Mesenchymal stem cell (in vitro differentiated cells and primary cell): ENCODE measurements around the gene EMP3.
A peak's percentile ranks its signal among the peaks of the same experiment; 100 is the strongest.

Source experiments
- DNase-seq: peaks from one replicate; pipeline ENCODE4 v3.0.0-alpha.2; 2013
- H2AFZ ChIP-seq: one replicate; pipeline ENCODE4 v1.6.1; 2013; ENCODE audit warnings: low read depth, mild to moderate bottlenecking, control low read depth, inconsistent platforms, low read length, moderate library complexity
- H2AK5ac ChIP-seq: 2 replicates; pipeline ENCODE4 v1.6.1; 2013; ENCODE audit warnings: low read length, moderate library complexity, mild to moderate bottlenecking, inconsistent platforms; ENCODE audit not compliant: severe bottlenecking
- H2BK120ac ChIP-seq: one replicate; pipeline ENCODE4 v1.6.1; 2013; ENCODE audit warnings: low read depth, mild to moderate bottlenecking, inconsistent platforms, low read length, moderate library complexity
- H2BK12ac ChIP-seq, 2 experiments: one replicate each; pipeline ENCODE4 v1.6.1; 2013; ENCODE audit warnings: inconsistent platforms in 2 of 2, low read length in 2 of 2, mild to moderate bottlenecking in 2 of 2, moderate library complexity in 2 of 2, control low read depth in 1 of 2
- H2BK15ac ChIP-seq: one replicate; pipeline ENCODE4 v1.6.1; 2013; ENCODE audit warnings: mild to moderate bottlenecking, low read depth, inconsistent platforms; ENCODE audit not compliant: poor library complexity, severe bottlenecking
- H2BK5ac ChIP-seq: 2 replicates; pipeline ENCODE4 v1.6.1; 2013; ENCODE audit warnings: low read depth, mild to moderate bottlenecking, low read length, control low read depth, inconsistent platforms; ENCODE audit not compliant: poor library complexity, severe bottlenecking
- H3K14ac ChIP-seq, 2 experiments: one replicate each; pipeline ENCODE4 v1.6.1; 2013; ENCODE audit warnings: inconsistent platforms in 2 of 2, low read length in 2 of 2, control low read depth in 1 of 2, mild to moderate bottlenecking in 1 of 2, moderate library complexity in 1 of 2
- H3K18ac ChIP-seq, 2 experiments: one replicate each; pipeline ENCODE4 v1.6.1; 2013; ENCODE audit warnings: inconsistent platforms in 2 of 2, low read length in 2 of 2, control low read depth in 1 of 2, low read depth in 1 of 2, mild to moderate bottlenecking in 1 of 2
- H3K23ac ChIP-seq, 2 experiments: one replicate each; pipeline ENCODE4 v1.6.1; 2013; ENCODE audit warnings: inconsistent platforms in 2 of 2, low read length in 2 of 2, mild to moderate bottlenecking in 2 of 2, moderate library complexity in 2 of 2, control low read depth in 1 of 2
- H3K27ac ChIP-seq: 2 replicates; pipeline ENCODE4 v1.5.1; 2013; ENCODE audit warnings: mild to moderate bottlenecking, moderate library complexity, low read length, control low read depth, inconsistent platforms; ENCODE audit not compliant: poor library complexity, severe bottlenecking
- H3K27me3 ChIP-seq, 2 experiments: 2 replicates each; pipeline versions ENCODE4 v1.6.1 to v1.7.0; 2013; ENCODE audit warnings: low read length in 2 of 2, mild to moderate bottlenecking in 2 of 2, moderate library complexity in 2 of 2, control low read depth in 1 of 2, inconsistent platforms in 1 of 2; ENCODE audit not compliant: control insufficient read depth in 1 of 2, insufficient read depth in 1 of 2
- H3K36me3 ChIP-seq, 2 experiments: 2 replicates each; pipeline versions ENCODE4 v1.6.1 to v1.7.0; 2013; ENCODE audit warnings: low read length in 2 of 2, control low read depth in 1 of 2, inconsistent platforms in 1 of 2, low read depth in 1 of 2, mild to moderate bottlenecking in 1 of 2; ENCODE audit not compliant: insufficient read depth in 2 of 2, control insufficient read depth in 1 of 2
- H3K4ac ChIP-seq, 2 experiments: one replicate each; pipeline ENCODE4 v1.6.1; 2013; ENCODE audit warnings: inconsistent platforms in 2 of 2, low read length in 2 of 2, mild to moderate bottlenecking in 2 of 2, moderate library complexity in 2 of 2, control low read depth in 1 of 2, low read depth in 1 of 2
- H3K4me1 ChIP-seq: 2 replicates; pipeline ENCODE4 v1.6.1; 2013; ENCODE audit warnings: low read depth, low read length, control low read depth; ENCODE audit not compliant: control insufficient read depth, insufficient read depth
- H3K4me2 ChIP-seq: 2 replicates; pipeline ENCODE4 v1.6.1; 2013; ENCODE audit warnings: low read length, mild to moderate bottlenecking, inconsistent platforms; ENCODE audit not compliant: poor library complexity, severe bottlenecking
- H3K4me3 ChIP-seq, 2 experiments: 2 replicates each; pipeline versions ENCODE4 v1.5.1 to v1.7.0; 2013; ENCODE audit warnings: low read length in 2 of 2, mild to moderate bottlenecking in 2 of 2, control low read depth in 1 of 2, low read depth in 1 of 2; ENCODE audit not compliant: insufficient read depth in 1 of 2
- H3K79me1 ChIP-seq: replicated peaks from 2 replicates; pipeline ENCODE4 v1.6.1; 2013; ENCODE audit warnings: mild to moderate bottlenecking, control low read depth, low read length, inconsistent platforms; ENCODE audit not compliant: poor library complexity, severe bottlenecking
- H3K9ac ChIP-seq: 2 replicates; pipeline ENCODE4 v1.7.0; 2013; ENCODE audit warnings: mild to moderate bottlenecking, low read length, moderate library complexity
- H3K9me3 ChIP-seq: 2 replicates; pipeline ENCODE4 v1.7.0; 2013; ENCODE audit warnings: mild to moderate bottlenecking, low read length; ENCODE audit not compliant: control insufficient read depth
- H4K8ac ChIP-seq: one replicate; pipeline ENCODE4 v1.6.1; 2013; ENCODE audit warnings: inconsistent platforms, mild to moderate bottlenecking, low read length, moderate library complexity
- H4K91ac ChIP-seq: one replicate; pipeline ENCODE4 v1.6.1; 2013; ENCODE audit warnings: mild to moderate bottlenecking, low read length, inconsistent platforms
- WGBS: methylation state at CpG from one replicate; pipeline ENCODE4 v1.1.7; 2013; ENCODE audit warnings: mixed read lengths; 5-methylcytosine and 5-hydroxymethylcytosine counted together

Gene EMP3

DNA sequence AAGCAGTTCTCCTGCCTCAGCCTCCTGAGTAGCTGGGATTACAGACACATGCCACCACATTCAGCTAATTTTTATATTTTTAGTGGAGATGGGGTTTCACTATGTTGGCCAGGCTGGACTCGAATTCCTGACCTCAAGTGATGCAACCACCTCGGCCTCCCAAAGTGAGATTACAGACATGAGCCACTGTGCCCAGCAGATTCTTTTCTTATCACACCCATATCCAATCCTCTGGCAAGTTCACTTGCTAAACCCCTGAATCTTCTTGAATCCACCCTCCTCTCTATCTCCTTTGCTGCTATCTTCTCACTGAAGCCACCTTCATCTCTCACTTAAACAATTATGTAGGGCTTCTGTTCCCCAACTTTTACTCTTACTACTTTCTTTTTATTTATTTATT lies 20.8 kb downstream of the EMP3 start:
- H2AFZ ChIP-seq, result no peak overlapping the region
- no peak overlapping the region for H3K4me2 ChIP-seq
- H3K4me3 ChIP-seq, result no peak overlapping the region
- H3K9ac ChIP-seq, result no peak overlapping the region
- H4K91ac ChIP-seq, result no peak overlapping the region
- H3K9me3 ChIP-seq, result no peaks in the 10 kb centered on the region
- H3K79me1 ChIP-seq, result no peaks in the 10 kb centered on the region
- no peak overlapping the region for H3K18ac ChIP-seq
- H2BK15ac ChIP-seq, result no peak overlapping the region
- H3K27me3 ChIP-seq, result no peaks in the 10 kb centered on the region
- H2BK120ac ChIP-seq, result no peak overlapping the region
- no peak overlapping the region for H3K23ac ChIP-seq
- H3K4me1 ChIP-seq, result peaks cover 9% of the 10 kb centered on the region
- H3K14ac ChIP-seq, result no peak overlapping the region
- DNase-seq, result no peak
- 96% methylated on average over 2 of the region's 2 CpGs for WGBS
- H3K36me3 ChIP-seq, result peaks cover 3 to 10% of the 10 kb centered on the region in 2 experiments
- no peak overlapping the region for H2AK5ac ChIP-seq
- H3K27ac ChIP-seq, result no peak overlapping the region
- H2BK5ac ChIP-seq, result no peak overlapping the region
- H2BK12ac ChIP-seq, result no peak overlapping the region
- H3K4ac ChIP-seq, result no peak overlapping the region
- no peak overlapping the region for H4K8ac ChIP-seq

- WGBS, result 90% methylated on average over 5 of the region's 5 CpGs
- H3K9ac ChIP-seq, result no peak overlapping the region
- no peak overlapping the region for H3K18ac ChIP-seq
- no peak overlapping the region for H3K27ac ChIP-seq
- H3K4me3 ChIP-seq, result no peak overlapping the region
- H4K8ac ChIP-seq, result no peak overlapping the region
- no peak overlapping the region for H2BK120ac ChIP-seq
- no peak overlapping the region for H2AK5ac ChIP-seq
- H3K14ac ChIP-seq, result no peak overlapping the region
- no peak overlapping the region for H3K23ac ChIP-seq
- H3K36me3 ChIP-seq, result no peaks in the 10 kb centered on the region
- no peaks in the 10 kb centered on the region for H3K9me3 ChIP-seq
- no peak overlapping the region for H2BK15ac ChIP-seq
- no peak overlapping the region for H2BK12ac ChIP-seq
- H3K4me1 ChIP-seq, result peaks cover 2% of the 10 kb centered on the region
- H3K4ac ChIP-seq, result no peak overlapping the region
- DNase-seq, result no peak
- H4K91ac ChIP-seq, result peak overlapping the region; percentile 18
- H2AFZ ChIP-seq, result no peak overlapping the region
- no peak overlapping the region for H2BK5ac ChIP-seq
- no peaks in the 10 kb centered on the region for H3K27me3 ChIP-seq
- H3K79me1 ChIP-seq, result no peaks in the 10 kb centered on the region
- no peak overlapping the region for H3K4me2 ChIP-seq
Measured at GRCh38 chr19:48348045-48348444, 22.7 kb downstream of the EMP3 start.

- Histone ChIP-seq H2AFZ (no peak overlapping the region), H3K4ac (no peak overlapping the region), H4K8ac (no peak overlapping the region), H3K4me2 (no peak overlapping the region), H3K9me3 (no peaks in the 10 kb centered on the region), H3K14ac (no peak overlapping the region), H3K27ac (no peak overlapping the region), H2BK120ac (no peak overlapping the region), H3K23ac (no peak overlapping the region), H3K4me1 (peaks cover 1% of the 10 kb centered on the region), H3K79me1 (no peaks in the 10 kb centered on the region), H3K27me3 (no peaks in the 10 kb centered on the region), H4K91ac (no peak overlapping the region), H2BK15ac (no peak overlapping the region), H2BK5ac (no peak overlapping the region), H3K9ac (no peak overlapping the region), H2AK5ac (no peak overlapping the region), H2BK12ac (no peak overlapping the region), H3K36me3 (no peaks in the 10 kb centered on the region), H3K18ac (no peak overlapping the region), H3K4me3 (no peak overlapping the region)
- WGBS, result 89% methylated on average over 6 of the region's 7 CpGs
- no peak for DNase-seq
Measured at GRCh38 chr19:48348737-48349136, 23.4 kb downstream of the EMP3 start.

GRCh38 chr19:48350856-48351255 lies 25.5 kb downstream of the EMP3 start:
- H3K36me3 ChIP-seq, result peaks cover 0 to 6% of the 10 kb centered on the region in 2 experiments
- no peaks in the 10 kb centered on the region for H3K27me3 ChIP-seq
- H3K79me1 ChIP-seq, result no peaks in the 10 kb centered on the region
- no peak overlapping the region for H3K27ac ChIP-seq
- no peaks in the 10 kb centered on the region for H3K9me3 ChIP-seq
- H3K4me3 ChIP-seq, result no peak overlapping the region
- WGBS, result 90% methylated on average over 5 of the region's 5 CpGs
- H3K23ac ChIP-seq, result no peak overlapping the region
- no peak overlapping the region for H2BK5ac ChIP-seq
- DNase-seq, result no peak
- no peak overlapping the region for H2BK15ac ChIP-seq
- H3K4me2 ChIP-seq, result no peak overlapping the region
- no peak overlapping the region for H3K18ac ChIP-seq
- no peak overlapping the region for H3K14ac ChIP-seq
- no peak overlapping the region for H2AK5ac ChIP-seq
- no peak overlapping the region for H4K8ac ChIP-seq
- H3K4me1 ChIP-seq, result peaks cover 12% of the 10 kb centered on the region
- no peak overlapping the region for H2BK12ac ChIP-seq
- H4K91ac ChIP-seq, result no peak overlapping the region
- no peak overlapping the region for H2AFZ ChIP-seq
- no peak overlapping the region for H3K4ac ChIP-seq
- no peak overlapping the region for H2BK120ac ChIP-seq
- H3K9ac ChIP-seq, result no peak overlapping the region
